Measurements from ENCODE around the gene INTS14. TPM values are rescaled to one million over a fixed set of nuclear protein-coding genes. Genes with fewer than 3 reads are reported as not detected.
A peak's percentile ranks its signal among the peaks of the same experiment; 100 is the strongest.

INTS14 gene
- total and polyA plus RNA-seq, 8 donors, result 32.3 to 50.9 (median 49.1) TPM

- Histone ChIP-seq H3K27me3 (no peaks in the 10 kb centered on the region), H3K27ac (no peak overlapping the region), H3K36me3 (no peaks in the 10 kb centered on the region), H3K9me3 (no peaks in the 10 kb centered on the region), H3K4me1 (no peaks in the 10 kb centered on the region), H3K4me3 (no peak overlapping the region)
- TF ChIP-seq, protein P1, sequence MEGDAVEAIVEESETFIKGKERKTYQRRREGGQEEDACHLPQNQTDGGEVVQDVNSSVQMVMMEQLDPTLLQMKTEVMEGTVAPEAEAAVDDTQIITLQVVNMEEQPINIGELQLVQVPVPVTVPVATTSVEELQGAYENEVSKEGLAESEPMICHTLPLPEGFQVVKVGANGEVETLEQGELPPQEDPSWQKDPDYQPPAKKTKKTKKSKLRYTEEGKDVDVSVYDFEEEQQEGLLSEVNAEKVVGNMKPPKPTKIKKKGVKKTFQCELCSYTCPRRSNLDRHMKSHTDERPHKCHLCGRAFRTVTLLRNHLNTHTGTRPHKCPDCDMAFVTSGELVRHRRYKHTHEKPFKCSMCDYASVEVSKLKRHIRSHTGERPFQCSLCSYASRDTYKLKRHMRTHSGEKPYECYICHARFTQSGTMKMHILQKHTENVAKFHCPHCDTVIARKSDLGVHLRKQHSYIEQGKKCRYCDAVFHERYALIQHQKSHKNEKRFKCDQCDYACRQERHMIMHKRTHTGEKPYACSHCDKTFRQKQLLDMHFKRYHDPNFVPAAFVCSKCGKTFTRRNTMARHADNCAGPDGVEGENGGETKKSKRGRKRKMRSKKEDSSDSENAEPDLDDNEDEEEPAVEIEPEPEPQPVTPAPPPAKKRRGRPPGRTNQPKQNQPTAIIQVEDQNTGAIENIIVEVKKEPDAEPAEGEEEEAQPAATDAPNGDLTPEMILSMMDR (IDR thresholded peaks at IDR 0.05), result no peak
- peak in 2 of 4 donors; percentile 80 to 88 for DNase-seq
- intact Hi-C loops (cut with DNase I), result loop anchor here in 1 of 2 donors (10.0 kb wide), 1 partner anchor 222 kb away; no protein-coding TSS in a partner anchor
- ATAC-seq, result no peak
These were observed 21.9 kb upstream of the INTS14 start for GRCh38 chr15:65632780-65633375.

DNA sequence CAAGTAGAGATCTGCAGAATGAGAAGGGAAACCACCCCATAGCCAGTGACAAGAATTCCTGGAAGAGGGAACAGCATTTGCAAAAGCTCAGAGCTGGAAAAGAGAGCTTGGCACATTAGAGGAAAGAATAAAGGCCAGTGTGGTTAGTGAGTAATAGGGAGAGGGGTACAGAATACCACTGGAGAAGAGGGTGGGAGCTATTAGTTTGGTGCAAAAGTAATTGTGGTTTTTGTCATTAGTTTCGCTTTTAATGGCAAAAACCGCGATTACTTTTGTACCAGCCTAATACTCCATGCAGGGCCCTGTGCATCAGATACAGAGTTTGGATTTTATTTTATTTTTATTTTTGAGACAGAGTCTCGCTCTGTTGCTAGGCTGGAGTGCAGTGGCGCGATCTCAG, 20.6 kb upstream of the INTS14 start:
- intact Hi-C loops (cut with DNase I), result loop anchor here in 1 of 2 donors (10.0 kb wide), 1 partner anchor 223 kb away; no protein-coding TSS in a partner anchor
- Histone ChIP-seq H3K9me3 (no peaks in the 10 kb centered on the region), H3K4me3 (no peak overlapping the region), H3K4me1 (no peaks in the 10 kb centered on the region), H3K27ac (no peak overlapping the region), H3K27me3 (no peaks in the 10 kb centered on the region), H3K36me3 (peaks cover 0 to 4% of the 10 kb centered on the region in 2 donors)
- DNase-seq, result no peak
- TF ChIP-seq, protein P1 (IDR thresholded peaks at IDR 0.05), result no peak
- ATAC-seq, result no peak

DNA sequence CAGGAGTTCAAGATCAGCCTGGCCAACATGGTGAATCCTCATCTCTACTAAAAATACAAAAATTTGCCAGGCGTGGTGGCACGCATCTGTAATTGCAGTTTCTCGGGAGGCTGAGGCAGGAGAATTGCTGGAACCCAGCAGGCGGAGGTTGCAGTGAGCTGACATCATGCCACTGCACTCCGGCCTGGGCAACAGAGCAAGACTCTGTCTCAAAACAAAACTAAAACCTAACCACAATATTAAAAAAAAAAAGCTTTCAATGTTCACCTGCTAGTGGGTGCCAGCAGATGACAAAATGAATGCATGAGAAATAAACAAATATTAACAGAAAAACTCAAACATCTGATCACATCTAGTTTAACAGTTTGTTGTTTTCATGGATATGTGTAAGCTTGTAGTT, 19.8 kb upstream of the INTS14 start:
- TF ChIP-seq, protein P1 (IDR thresholded peaks at IDR 0.05), result no peak
- intact Hi-C loops (cut with DNase I), result loop anchor here in 1 of 2 donors (10.0 kb wide), 1 partner anchor 224 kb away; no protein-coding TSS in a partner anchor
- no peak for ATAC-seq

GRCh38 chr15:65629548-65629947, 18.6 kb upstream of the INTS14 start:
- no peak overlapping the region for H3K4me3 ChIP-seq
- no peaks in the 10 kb centered on the region for H3K9me3 ChIP-seq
- intact Hi-C loops (cut with DNase I), result no loop called here
- no peak for ATAC-seq
- no peaks in the 10 kb centered on the region for H3K27me3 ChIP-seq
- H3K4me1 ChIP-seq, result no peaks in the 10 kb centered on the region
- H3K27ac ChIP-seq, result no peak overlapping the region
- TF ChIP-seq, protein P1 (IDR thresholded peaks at IDR 0.05), result no peak
- peaks cover 0 to 19% of the 10 kb centered on the region in 2 donors for H3K36me3 ChIP-seq
- DNase-seq, result no peak

More for the DNA sequence above, 19.8 kb upstream of the INTS14 start:
- Histone ChIP-seq H3K27me3 (no peaks in the 10 kb centered on the region), H3K36me3 (peaks cover 0 to 9% of the 10 kb centered on the region in 2 donors), H3K27ac (no peak overlapping the region), H3K4me1 (no peaks in the 10 kb centered on the region), H3K4me3 (no peak overlapping the region), H3K9me3 (no peaks in the 10 kb centered on the region)
- no peak for DNase-seq

DNA sequence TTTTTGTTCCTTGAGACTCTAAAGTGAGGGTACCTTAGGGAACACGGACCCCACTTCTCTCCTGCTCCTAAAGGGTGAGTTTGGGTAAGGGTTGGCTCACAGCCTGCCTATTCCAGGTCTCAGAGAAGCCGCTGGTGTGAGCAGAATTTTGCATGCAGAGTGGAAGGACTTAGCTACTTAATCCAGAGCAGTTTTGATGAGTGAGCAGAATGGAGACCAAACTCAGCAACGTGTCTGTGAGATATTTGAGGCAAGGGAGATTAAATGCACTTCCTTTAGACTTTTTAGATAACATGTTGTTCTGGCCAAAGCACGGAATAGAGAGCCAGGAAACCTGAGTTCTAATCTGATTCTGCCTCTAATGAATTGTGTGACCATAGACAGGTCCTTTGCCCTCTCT, 15.9 kb upstream of the INTS14 start:
- H3K36me3 ChIP-seq, result peaks cover 0 to 19% of the 10 kb centered on the region in 2 donors
- H3K9me3 ChIP-seq, result no peaks in the 10 kb centered on the region
- intact Hi-C loops (cut with DNase I), result no loop called here
- no peak for ATAC-seq
- no peaks in the 10 kb centered on the region for H3K27me3 ChIP-seq
- TF ChIP-seq, protein P1 (IDR thresholded peaks at IDR 0.05), result no peak
- no peak overlapping the region for H3K27ac ChIP-seq
- H3K4me1 ChIP-seq, result no peaks in the 10 kb centered on the region
- DNase-seq, result no peak
- no peak overlapping the region for H3K4me3 ChIP-seq

Data from left lung (tissue), 10 donors.